ENCODE measurements around the gene SRD5A3.

DNA sequence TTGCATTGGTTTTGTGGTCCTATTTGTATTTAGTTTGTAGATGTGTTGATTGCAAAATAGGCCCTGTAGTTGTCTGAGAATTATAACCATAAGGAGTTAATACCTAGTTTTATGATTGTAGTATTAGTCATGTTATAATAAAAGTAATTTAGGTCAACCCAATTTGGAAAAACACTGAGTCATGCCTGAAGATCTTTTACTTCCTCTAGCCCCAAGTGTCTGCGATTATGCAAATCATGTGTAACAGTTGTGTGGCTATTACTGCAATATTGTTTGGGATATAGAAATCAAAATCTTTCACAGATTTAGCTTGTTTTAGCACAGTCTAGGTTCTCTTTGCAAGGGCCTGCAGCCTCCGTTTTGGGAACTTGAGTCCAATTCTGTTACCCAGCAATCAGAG is 12.6 kb downstream of the SRD5A3 start:
- TF ChIP-seq CTCF (IDR thresholded peaks at IDR 0.05) (no peak), POLR2A (IDR thresholded peaks at IDR 0.05) (no peak)

Data from body of pancreas (tissue), 4 donors.